HFF-Myc (cell line): ENCODE measurements around the gene TM4SF18.

Experiments
- DNase-seq: peaks from one replicate; pipeline ENCODE4 v3.0.0-alpha.2; 2011; ENCODE audit warnings: low read depth; ENCODE audit errors: extremely low read depth
- H3K4me3 ChIP-seq: replicated peaks from 2 replicates; pipeline ENCODE4 v1.5.1; 2011; ENCODE audit warnings: low read depth, mild to moderate bottlenecking, control low read depth, low read length
- CTCF ChIP-seq: IDR thresholded peaks from 2 replicates; pipeline ENCODE4 v1.5.1; 2012; ENCODE audit warnings: mild to moderate bottlenecking, low read depth, low read length, control low read depth; ENCODE audit errors: missing control alignments

TM4SF18 gene

GRCh38 chr3:149373235-149374125, 40.0 kb upstream of the TM4SF18 start:
- H3K4me3 ChIP-seq, result no peak overlapping the region
- TF ChIP-seq CTCF, result no peak
- no peak for DNase-seq

GRCh38 chr3:149371723-149372114, 38.3 kb upstream of the TM4SF18 start:
- H3K4me3 ChIP-seq, result no peak overlapping the region
- no peak for TF ChIP-seq CTCF
- no peak for DNase-seq

GRCh38 chr3:149371001-149371722, 37.7 kb upstream of the TM4SF18 start:
- no peak for TF ChIP-seq CTCF
- DNase-seq, result no peak
- no peak overlapping the region for H3K4me3 ChIP-seq

- H3K4me3 ChIP-seq, result no peak overlapping the region
- DNase-seq, result no peak
Measured at GRCh38 chr3:149369991-149370866, 36.8 kb upstream of the TM4SF18 start.

GRCh38 chr3:149368674-149369497, 35.5 kb upstream of the TM4SF18 start:
- DNase-seq, result no peak
- no peak overlapping the region for H3K4me3 ChIP-seq

More at GRCh38 chr3:149369991-149370866, 36.8 kb upstream of the TM4SF18 start:
- TF ChIP-seq CTCF, result no peak

More at GRCh38 chr3:149368674-149369497, 35.5 kb upstream of the TM4SF18 start:
- TF ChIP-seq CTCF, result no peak
